GM12874 (cell line): Measurements from ENCODE around the gene UNC50.
A peak's percentile ranks its signal among the peaks of the same experiment; 100 is the strongest.

Experiments
- CTCF ChIP-seq: IDR thresholded peaks from 2 replicates; pipeline ENCODE4 v1.5.1; 2011; ENCODE audit warnings: low read depth, mild to moderate bottlenecking, control low read depth, low read length, moderate library complexity; ENCODE audit not compliant: insufficient read depth

UNC50 gene

GRCh38 chr2:98563394-98563793 lies 45.0 kb upstream of the UNC50 start:
- no peak for TF ChIP-seq CTCF

- TF ChIP-seq CTCF: no peak
These were observed 43.8 kb upstream of the UNC50 start for GRCh38 chr2:98564541-98565132.

- TF ChIP-seq CTCF: no peak
These were observed 43.0 kb upstream of the UNC50 start for GRCh38 chr2:98565286-98565860.

- no peak for TF ChIP-seq CTCF
These were observed 42.4 kb upstream of the UNC50 start for GRCh38 chr2:98565941-98566340.

GRCh38 chr2:98568161-98568956 lies 40.0 kb upstream of the UNC50 start:
- TF ChIP-seq CTCF: no peak

- TF ChIP-seq CTCF: peak; percentile 92
These were observed 39.1 kb upstream of the UNC50 start for GRCh38 chr2:98569197-98569793.

- no peak for TF ChIP-seq CTCF
These were observed 38.5 kb upstream of the UNC50 start for GRCh38 chr2:98569915-98570314.
